Activated T-cell treated with anti-CD3 and anti-CD28 coated beads for 48 hours (primary cell): ENCODE results near the gene SLC25A3.
"Not testable (repeated sequence)": the region's sequence is repeated elsewhere in the genome, so short reads cannot be mapped to it uniquely, and the experiment has no call there.

Experiments
- DNase-seq: peaks from one replicate; pipeline ENCODE4 v3.0.0-alpha.2; 2020; ENCODE audit warnings: low read depth

Gene SLC25A3

DNA sequence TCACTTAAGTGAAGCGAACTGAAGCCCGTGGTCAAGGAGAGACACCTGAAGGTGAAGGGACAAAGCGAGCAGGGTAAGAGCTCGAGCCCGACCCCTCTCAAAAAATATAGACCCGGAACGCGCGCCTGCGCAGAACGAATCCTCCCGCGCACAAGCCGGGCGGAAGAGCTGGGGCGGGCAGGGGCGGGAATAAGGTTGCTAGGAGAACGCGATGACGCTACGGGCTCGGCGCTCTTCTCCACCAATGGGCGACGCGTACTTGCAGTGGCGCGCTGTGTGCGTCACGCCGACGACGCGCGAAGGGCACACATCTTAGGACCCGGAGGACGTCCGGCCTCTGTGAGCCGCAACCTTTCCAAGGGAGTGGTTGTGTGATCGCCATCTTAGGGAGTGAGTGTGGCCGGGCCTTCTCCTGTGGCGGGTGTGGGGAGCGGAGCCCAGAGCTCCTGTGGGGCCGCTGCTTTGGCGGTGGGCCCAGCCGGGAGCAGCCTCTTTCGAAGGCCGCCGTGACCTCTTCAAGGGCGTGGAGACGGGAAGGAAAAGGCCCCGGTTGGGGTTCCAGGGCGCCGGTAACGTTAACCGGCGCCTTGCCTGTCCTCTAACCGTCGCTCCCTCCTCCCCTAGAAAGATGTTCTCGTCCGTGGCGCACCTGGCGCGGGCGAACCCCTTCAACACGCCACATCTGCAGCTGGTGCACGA is at the start of gene SLC25A3:
Gene SLC25A3 (plus strand): TSS at position 336 of the 699 bp plus-strand sequence. CDS start 293 bp downstream, at position 629.
- DNase-seq, result peak; percentile 92

DNA sequence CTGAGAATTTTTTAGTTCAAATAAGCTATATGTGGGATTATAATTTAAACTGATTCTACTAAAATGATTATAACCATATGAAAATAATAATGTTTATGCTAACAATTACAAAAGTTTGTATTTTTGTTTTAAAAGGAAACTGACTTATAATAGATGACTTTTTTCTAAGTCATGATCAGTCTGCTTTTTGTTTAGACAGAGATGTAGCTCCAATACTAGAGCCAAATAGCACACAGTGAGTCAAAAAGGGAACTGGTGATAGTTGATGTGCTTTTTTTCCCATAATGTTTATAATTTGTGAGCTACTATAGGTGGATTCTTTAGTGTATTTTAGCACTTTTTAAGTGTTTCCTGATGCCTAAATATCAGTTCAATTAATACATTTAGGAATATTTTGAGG is 49.8 kb upstream of the SLC25A3 start:
- no peak for DNase-seq

DNA sequence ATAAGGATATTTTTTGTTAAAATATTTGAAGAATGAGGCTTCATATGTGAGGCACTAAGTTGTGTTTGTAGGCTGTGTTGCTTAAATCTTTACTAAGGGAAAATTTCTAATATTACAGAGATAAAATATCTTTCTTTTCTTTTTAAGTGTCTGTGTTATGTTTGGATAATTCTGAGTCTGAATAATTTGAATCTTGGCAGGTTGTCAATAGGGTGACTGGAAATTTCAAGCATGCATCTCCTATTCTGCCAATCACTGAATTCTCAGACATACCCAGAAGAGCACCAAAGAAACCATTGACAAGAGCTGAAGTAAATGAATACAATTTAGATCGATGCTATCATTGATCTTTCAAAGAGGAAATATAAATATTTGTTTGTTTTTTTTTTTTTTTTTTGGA is 48.7 kb upstream of the SLC25A3 start:
- DNase-seq, result no peak

DNA sequence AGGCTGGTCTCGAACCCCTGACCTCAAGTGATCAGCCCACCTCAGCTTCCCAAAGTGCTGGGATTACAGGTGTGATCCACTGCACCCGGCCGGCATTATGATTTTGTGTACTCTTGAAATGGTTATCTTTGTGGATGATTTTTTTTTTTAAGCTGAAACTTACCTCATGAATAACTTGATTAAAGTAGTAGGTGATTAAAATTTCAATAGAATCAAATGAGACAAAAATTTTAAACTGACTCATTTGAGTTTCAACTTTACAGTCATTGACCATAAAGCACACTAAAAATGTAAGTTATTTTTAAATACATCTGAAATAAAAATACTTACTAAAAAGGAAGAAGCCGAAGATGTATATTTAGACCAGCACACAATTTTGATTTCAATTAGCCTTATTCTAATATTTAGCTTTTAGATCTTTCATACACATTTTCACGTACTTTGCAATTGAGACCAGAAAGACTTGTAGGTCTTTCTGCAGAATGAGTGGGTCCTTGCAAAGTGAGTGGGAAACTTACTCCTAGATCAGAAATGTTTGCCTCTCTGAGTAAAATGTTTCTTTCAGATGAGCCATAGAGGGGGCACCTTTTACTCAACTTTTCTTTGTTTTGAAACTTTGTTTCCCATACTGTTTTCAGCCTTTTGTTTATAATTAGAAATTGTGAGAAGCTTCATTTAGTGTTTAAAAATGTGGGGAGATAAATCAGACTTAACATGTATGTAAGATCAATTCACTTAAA is 43.9 kb upstream of the SLC25A3 start:
- DNase-seq, result no peak

DNA sequence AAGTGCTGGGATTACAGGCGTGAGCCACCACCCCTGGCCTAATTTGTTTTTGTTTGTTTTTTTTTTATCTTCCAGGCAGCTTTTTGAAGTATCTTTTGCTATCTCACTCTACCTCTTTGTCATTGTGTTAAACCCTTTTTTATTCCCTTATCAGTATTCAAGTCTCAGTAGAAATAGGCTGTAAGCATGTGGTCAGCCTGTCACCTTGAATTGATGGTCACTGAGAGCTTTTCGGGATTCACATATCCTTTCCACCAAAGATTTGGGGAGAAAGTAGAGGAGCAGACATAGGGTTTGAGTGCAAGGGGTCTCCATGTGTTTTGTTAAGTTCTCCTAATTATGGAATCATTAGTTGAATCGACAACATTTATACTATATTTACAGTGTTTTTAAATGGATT is 41.7 kb upstream of the SLC25A3 start:
- DNase-seq, result no peak

DNA sequence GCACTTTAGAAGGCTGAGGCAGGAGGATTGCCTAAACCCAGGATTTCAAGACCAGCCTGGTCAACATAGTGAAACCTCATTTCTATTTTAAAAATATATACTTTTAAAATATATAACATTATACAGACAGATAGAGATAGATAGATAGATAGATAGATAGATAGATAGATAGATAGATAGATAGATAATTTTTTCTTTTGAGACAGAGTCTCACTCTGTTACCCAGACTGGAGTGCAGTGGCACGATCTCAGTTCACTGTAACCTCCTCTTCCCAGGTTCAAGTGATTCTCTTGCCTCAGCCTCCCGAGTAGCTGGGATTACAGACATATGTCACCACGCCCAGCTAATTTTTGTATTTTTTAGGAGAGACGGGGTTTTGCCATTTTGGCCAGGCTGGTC is 35.4 kb upstream of the SLC25A3 start:
- not testable (repeated sequence) for DNase-seq

DNA sequence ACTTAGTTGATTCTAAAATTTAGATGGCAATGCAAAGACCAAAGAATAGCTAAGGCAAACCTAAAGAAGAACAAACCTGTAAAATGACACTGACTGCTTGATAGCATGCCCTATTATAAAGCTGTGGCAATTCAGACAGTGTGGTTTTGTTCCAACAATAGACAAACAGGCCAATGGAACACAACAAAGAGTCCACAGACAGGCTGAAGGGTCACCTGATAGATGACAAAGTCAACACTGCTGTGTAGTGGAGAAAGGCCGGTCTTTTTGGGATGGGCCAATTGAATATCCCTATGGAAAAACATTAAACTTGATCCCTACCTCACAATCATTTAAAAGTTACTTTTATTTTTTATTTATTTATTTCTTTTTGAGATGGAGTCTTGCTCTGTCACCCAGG is 33.8 kb upstream of the SLC25A3 start:
- no peak for DNase-seq

DNA sequence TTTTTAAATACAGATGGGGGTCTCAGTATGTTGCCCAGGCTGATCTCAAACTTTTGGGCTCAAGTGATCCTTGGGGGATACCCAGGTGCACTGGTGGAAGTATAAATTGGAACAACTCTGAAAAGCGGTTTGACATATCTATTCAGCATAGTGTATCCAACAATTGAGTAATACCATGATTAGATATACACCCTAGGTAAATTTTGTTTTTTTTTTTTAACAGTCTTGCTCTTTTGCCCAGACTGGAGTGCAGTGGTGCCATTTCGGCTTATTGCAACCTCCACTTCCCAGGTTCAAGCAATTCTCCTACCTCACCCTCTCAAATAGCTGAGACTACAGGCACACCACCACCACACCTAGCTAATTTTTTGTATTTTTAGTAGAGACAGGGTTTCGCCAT is 31.6 kb upstream of the SLC25A3 start:
- no peak for DNase-seq

DNA sequence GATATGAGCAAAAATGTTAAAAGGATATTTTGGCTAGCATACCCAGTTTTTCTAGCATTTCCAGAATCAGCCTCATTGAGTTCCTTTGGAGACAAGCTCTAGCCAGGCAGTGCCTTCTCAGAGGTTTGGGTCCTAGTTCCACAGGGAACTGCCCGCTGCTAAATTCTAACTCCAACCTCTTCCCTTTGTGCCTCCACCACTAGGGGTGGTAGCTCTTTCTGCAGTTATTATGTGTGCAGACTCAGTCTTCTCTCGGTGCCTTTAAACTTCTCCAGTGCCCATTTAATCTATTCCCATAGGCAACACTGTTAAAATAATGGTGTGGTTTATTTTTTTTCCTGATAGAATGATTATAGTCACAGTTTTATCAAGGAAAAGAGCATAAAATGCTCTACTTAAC is 21.5 kb upstream of the SLC25A3 start:
- no peak for DNase-seq

DNA sequence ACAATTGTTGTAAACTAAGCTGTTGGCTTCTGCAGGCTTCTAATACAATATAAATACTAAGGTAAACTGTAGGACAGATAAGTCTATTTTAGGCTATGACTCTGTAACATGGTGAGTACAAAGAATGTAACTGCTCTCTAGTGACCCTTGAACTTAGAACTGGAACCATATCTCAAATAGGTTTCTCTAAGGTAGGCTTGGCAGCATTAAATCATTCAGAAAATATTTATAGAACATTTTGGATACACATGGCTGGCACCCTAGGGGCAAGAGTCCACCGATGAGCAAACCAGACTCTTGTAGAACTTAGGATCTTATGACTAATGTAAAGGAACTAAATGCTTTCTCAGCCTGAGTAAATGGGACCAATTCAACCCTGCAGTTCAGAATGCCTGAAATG is 19.4 kb upstream of the SLC25A3 start:
- no peak for DNase-seq

DNA sequence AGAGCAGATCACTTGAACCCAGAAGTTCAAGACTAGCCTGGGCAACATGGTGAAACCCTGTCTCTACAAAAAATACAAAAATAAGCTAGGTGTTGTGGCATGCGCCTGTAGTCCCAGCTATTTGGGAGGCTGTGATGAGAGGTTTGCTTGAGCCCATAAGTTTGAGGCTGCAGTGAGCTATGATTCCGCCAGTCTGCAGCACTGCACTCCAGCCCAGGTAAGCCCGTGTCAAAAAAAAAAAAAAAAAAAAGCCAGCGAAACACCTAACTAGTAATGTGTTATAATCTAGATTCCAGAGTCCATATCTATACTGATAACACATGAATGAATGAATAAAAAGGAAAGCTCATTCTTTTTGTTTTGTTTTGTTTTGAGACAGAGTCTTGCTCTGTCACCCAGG is 18.5 kb upstream of the SLC25A3 start:
- no peak for DNase-seq

DNA sequence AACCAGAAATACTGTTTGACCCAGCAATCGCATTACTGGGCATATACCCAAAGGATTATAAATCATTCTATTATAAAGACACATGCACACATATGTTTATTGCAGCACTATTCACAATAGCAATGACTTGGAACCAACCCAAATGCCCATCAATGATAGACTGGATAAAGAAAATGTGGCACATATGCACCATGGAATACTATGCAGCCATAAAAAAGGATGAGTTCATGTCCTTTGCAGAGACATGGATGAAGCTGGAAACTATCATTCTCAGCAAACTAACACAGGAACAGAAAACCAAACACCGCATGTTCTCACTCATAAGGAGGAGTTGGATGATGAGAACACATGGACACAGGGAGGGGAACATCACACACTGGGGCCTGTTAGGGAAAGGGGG is 16.7 kb upstream of the SLC25A3 start:
- not testable (repeated sequence) for DNase-seq

DNA sequence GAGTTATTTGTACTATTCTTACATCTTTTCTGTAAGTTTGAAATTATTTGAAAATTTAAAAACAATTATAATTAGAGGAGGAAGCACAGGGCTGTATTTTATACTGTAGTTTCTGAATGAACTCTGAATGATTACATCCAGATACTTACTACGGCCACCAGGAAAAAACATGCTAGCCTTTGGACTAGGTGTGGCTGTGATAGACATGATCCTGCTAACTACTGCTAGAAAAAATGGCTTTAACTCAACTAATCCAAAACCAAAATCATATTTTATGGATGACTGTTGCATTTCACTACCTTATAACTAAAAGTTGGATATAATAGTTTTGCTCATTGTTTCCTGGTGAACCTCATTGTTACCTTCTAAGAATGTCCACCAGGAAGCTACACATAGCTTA is 15.1 kb upstream of the SLC25A3 start:
- DNase-seq, result no peak

DNA sequence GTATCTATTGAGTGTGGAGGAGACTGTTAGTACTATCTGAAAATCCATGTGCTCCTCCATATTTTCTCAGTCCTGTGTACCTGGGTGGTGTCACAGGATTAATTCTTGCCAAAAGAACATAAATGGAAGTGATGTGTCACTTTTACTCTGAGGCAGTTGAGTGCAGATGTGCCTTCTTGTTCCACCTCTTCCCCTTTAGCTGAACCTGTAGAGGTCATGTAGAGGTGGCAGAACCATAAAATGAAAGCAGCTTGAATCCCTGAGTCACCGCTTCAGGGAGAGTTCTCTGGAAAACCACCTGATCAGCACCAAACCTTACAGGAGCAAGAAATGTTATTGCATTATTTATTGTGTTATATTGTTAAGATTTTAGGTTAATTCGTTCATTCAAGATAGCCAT is 14.7 kb upstream of the SLC25A3 start:
- no peak for DNase-seq

DNA sequence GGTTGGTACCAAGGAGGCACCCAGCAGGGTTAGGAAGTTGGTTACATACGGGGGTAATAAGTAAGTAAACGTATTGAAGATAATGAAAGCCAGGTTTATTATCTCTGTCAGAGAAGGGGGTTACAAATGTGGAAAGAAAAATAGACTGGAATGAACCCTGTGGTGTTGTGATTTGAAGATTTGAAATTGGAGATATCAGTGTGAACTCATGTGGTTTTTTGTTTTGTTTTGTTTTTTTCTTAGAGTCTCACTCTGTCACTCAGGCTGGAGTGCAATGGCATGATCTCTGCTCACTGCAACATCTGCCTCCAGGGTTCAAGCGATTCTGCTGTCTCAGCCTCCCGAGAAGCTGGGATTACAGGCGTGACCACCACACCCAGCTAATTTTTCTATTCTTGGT is 14.1 kb upstream of the SLC25A3 start:
- DNase-seq, result no peak

DNA sequence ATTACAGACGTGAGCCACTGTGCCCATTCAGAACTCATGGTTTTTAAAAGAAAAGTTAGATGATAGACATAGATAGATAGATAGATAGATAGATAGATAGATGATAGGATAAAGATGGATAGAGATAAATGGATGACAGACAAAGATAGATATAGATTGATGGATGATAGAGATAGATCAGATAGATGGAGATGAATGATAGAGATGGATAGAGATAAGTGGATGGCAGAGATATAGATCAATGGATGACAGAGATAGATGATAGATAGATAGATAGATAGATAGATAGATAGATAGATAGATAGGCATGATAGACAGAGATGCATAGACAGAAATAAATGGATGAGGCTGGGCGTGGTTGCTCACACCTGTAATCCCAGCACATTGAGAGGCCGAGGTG is 13.7 kb upstream of the SLC25A3 start:
- no peak for DNase-seq

DNA sequence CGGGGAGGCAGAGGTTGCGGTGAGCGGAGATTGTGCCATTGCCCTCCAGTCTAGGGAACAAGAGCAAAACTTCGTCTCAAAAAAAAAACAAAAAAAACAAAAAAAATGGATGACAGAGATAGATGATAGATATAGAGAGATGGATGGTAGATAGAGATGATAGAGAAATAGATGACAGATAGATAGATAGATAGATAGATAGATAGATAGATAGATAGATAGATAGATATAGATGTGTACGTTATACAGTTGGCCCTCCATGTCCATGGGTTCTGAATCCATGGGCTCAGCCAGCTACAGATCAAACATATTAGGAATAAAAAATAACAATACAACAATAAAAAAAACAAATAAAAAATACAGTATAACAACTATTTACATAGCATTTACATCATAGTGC is 12.8 kb upstream of the SLC25A3 start:
- DNase-seq, result no peak

DNA sequence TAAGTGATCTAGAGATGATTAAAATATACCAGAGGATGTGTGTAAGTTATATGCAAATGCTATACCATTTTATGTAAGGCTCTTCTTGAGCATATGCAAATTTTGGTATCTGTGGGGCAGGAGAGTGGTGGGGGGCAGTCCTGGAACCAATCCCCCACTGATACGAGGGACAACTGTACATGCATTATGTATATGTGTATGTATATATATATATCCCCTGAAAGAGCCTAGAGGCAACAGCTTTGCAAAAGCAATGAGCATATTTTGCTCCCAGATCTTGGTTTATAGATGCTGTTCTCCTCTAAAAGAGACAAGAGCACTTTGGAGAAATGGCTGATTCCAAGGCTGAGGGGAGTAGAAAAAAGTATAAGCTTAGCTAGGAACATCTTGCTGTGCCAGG is 12.4 kb upstream of the SLC25A3 start:
- DNase-seq, result no peak

DNA sequence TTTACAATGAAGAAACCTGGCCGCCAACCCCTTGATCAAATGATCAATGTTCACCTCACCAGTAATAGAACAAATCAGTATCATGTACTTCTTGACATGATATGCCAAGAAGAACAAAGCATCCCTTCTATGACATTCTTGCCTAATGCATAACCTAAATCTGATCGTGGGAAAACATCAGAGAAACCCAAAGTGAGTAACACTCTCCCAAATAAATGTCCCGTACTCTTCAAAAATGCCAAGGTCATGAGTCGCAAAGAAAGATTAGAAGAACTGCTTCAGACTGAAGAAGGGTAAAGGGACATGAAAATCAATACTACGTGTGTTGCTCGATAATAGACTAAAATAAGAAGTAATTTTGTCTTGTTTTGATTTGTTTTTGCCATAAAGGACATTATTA is 11.4 kb upstream of the SLC25A3 start:
- no peak for DNase-seq

DNA sequence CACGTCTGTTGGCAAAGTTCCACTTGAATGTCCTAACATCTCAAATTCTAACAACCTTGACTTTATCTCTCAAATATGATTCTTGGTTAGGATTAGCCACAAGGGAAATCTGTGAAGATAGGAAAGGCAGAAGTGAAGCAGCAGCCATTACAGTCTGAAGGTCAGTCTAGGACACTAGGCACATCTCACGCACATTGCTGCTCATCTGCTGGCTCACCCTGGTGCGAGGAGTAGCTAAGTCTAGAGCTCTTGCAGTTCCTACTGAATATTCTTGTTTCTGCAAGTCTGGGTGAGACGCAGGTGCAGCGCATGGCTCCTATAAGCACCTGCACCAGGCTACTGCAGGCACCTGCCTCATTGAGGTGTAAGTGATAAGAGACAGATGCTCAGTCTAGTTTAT is 6.4 kb upstream of the SLC25A3 start:
- DNase-seq, result no peak

DNA sequence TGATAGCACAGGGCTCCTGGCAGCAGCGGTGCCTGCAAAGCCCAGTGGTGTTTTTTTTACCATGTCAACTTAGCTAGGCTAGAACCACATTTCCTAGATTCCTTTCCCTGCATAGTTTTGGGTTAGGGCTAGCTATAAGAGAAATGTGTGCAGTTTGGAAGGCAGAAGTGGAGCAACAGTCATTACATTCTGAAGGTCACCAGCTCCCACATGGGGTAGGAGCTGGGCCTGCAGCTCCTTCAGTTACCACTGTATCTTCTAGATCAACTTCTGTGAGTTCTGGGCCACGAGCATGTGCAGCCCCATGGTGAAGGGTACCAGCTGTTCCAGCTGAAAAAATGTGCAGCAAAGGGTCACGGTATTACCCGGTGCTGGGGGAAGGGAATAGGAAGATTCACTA is 2.3 kb upstream of the SLC25A3 start:
- no peak for DNase-seq

DNA sequence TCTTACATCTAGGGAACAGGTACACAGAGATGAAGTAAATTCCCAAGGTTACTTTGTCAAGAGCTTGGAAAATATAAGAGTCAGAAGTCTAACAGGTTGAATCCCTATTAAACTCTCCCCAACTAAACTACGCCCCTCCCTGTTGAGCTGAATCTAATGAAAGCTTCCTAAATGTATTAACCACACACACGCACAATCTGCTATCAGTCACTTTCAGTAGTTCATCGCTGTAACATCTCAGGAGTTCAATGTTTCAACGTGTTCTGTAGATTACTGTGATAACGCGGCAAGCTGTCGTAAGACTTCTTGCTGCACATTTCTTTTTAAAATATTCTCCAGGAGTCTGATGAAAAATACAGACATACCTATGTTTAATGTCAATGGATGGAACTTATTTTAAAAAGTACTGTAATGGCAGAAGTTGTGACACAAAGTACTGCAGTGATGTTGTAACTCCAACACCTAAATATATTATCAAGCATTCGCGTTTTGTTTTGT is 612 bp upstream of the SLC25A3 start:
- no peak for DNase-seq

DNA sequence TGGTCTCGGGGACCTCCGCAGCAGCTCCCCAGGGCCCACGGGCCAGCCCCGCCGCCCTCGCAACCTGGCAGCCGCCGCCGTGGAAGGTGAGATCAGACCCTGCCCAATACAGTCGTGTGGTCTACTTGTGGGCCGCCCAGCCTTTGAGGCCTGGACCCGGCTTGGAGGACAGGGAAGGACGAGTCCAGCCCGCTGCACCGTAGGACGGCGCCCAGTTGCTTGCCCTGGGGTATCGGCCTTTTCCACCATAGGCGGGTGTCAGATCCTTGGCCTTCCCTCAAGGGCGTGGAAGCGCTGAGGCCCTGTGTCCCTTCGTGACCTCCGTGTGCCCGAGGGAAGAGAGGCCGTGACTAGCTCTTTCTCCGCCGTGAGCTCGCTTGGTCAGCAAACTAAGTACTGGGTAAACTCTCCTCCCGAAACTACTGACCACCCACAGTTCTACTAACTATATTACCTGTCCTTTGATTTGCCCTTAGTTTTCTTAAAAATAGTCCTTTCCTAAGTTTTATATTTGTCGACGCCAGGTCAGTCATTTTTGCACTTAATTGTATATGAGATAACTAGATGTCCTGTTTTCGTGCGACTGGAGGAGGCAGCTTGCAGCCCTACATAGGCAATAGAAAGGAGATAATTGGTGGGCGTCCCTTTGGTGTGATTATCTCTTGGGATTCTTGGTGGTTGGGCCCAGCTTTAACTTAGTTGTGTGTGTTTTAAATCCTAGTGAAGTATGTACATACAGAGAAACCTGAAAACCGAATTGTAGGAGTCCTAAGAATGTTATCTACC is 757 bp downstream of the SLC25A3 start:
- no peak for DNase-seq
